Bronchial epithelial cell (primary cell): Measurements from ENCODE around the gene NYNRIN. TPM values are rescaled to one million over a fixed set of nuclear protein-coding genes. Genes with fewer than 3 reads are reported as not detected.

Experiments
- DNase-seq: peaks from one replicate; pipeline ENCODE4 v3.0.0-alpha.2; 2010; ENCODE audit warnings: low read depth
- FAIRE-seq: peaks from 2 replicates; lab custom pipeline; 2011; peaks lifted over from hg19 to GRCh38; lab: Jason Lieb, UNC
- H3K27me3 ChIP-seq: 2 replicates; pipeline ENCODE4 v1.5.1; 2011; ENCODE audit warnings: low read length; ENCODE audit not compliant: control insufficient read depth, insufficient read depth
- H3K36me3 ChIP-seq: 2 replicates; pipeline ENCODE4 v1.5.1; 2011; ENCODE audit warnings: low read length; ENCODE audit not compliant: control insufficient read depth, insufficient read depth
- H3K4me3 ChIP-seq: 2 replicates; pipeline ENCODE4 v1.5.1; 2011; ENCODE audit warnings: mild to moderate bottlenecking, low read depth, low read length, control low read depth
- CTCF ChIP-seq: IDR thresholded peaks from 2 replicates; pipeline ENCODE4 v1.5.1; 2011; ENCODE audit warnings: mild to moderate bottlenecking, moderate library complexity, low read length, control low read depth, inconsistent platforms; ENCODE audit not compliant: insufficient read depth, severe bottlenecking
- total RNA-seq: library from RNA; depleted of rRNA; stranded (reverse); fragments of >200 nt; gene quantifications from 2 replicates; pipeline ENCODE4 v1.2.1, GENCODE V29; 2014

Gene NYNRIN
- total RNA-seq, 1 donor from 2014 or later: 2.6 TPM

GRCh38 chr14:24463017-24463883 lies 64.4 kb downstream of the NYNRIN start:
- H3K36me3 ChIP-seq: no peaks in the 10 kb centered on the region
- DNase-seq: no peak
- no peak for TF ChIP-seq CTCF
- H3K4me3 ChIP-seq: no peak overlapping the region
- H3K27me3 ChIP-seq: no peaks in the 10 kb centered on the region
- FAIRE-seq: no peak

GRCh38 chr14:24463884-24464785 lies 65.3 kb downstream of the NYNRIN start:
- TF ChIP-seq CTCF: no peak
- DNase-seq (no peak), FAIRE-seq (no peak)
- H3K36me3 ChIP-seq: no peaks in the 10 kb centered on the region
- H3K4me3 ChIP-seq: no peak overlapping the region
- H3K27me3 ChIP-seq: no peaks in the 10 kb centered on the region

GRCh38 chr14:24465368-24465767 lies 66.6 kb downstream of the NYNRIN start:
- DNase-seq: no peak
- no peak for TF ChIP-seq CTCF
- Histone ChIP-seq H3K36me3 (no peaks in the 10 kb centered on the region), H3K27me3 (no peaks in the 10 kb centered on the region), H3K4me3 (no peak overlapping the region)
- no peak for FAIRE-seq

- H3K36me3 ChIP-seq: no peaks in the 10 kb centered on the region
- no peak for TF ChIP-seq CTCF
- H3K27me3 ChIP-seq: no peaks in the 10 kb centered on the region
- no peak overlapping the region for H3K4me3 ChIP-seq
- no peak for FAIRE-seq
- no peak for DNase-seq
Measured at GRCh38 chr14:24465805-24466204, 67.0 kb downstream of the NYNRIN start.

Other genes with a start within 250 kb of the NYNRIN start
- 19.2 and 28.7 TPM in 2 replicates for gene IRF9, start 237.7 kb upstream of the NYNRIN start, total RNA-seq
- 0.26 and 1.1 TPM in 2 replicates for gene REC8, start 226.9 kb upstream of the NYNRIN start, total RNA-seq
- gene IPO4, start 210.2 kb upstream of the NYNRIN start, total RNA-seq: 27.0 and 41.9 TPM in 2 replicates
- 42.8 and 67.9 TPM in 2 replicates for gene TM9SF1, start 203.6 kb upstream of the NYNRIN start, total RNA-seq
- gene TSSK4, start 193.3 kb upstream of the NYNRIN start, total RNA-seq: 0.26 TPM in 1 of 2 replicates, not detected in the other
- gene CHMP4A, start 185.5 kb upstream of the NYNRIN start, total RNA-seq: 48.8 and 69.8 TPM in 2 replicates
- 13.4 and 21.1 TPM in 2 replicates for gene MDP1, start 182.9 kb upstream of the NYNRIN start, total RNA-seq
- gene NEDD8, start 166.6 kb upstream of the NYNRIN start, total RNA-seq: 131 and 330 TPM in 2 replicates
- 80.6 and 98.7 TPM in 2 replicates for gene GMPR2, start 166.1 kb upstream of the NYNRIN start, total RNA-seq
- 48.7 and 91.9 TPM in 2 replicates for gene TINF2, start 156.4 kb upstream of the NYNRIN start, total RNA-seq
- gene TGM1, start 135.8 kb upstream of the NYNRIN start, total RNA-seq: 88.7 and 382 TPM in 2 replicates
- gene RABGGTA, start 127.4 kb upstream of the NYNRIN start, total RNA-seq: 32.6 and 58.9 TPM in 2 replicates
- gene DHRS1, start 99.2 kb upstream of the NYNRIN start, total RNA-seq: 16.6 and 39.6 TPM in 2 replicates
- gene NOP9, start 99.2 kb upstream of the NYNRIN start, total RNA-seq: 23.2 and 26.1 TPM in 2 replicates
- gene CIDEB, start 91.0 kb upstream of the NYNRIN start, total RNA-seq: 1.2 and 3.9 TPM in 2 replicates
- 10.5 and 17.4 TPM in 2 replicates for gene LTB4R2, start 88.9 kb upstream of the NYNRIN start, total RNA-seq
- gene LTB4R, start 87.5 kb upstream of the NYNRIN start, total RNA-seq: 3.7 and 9.6 TPM in 2 replicates
- gene ADCY4, start 63.9 kb upstream of the NYNRIN start, total RNA-seq: 0.53 and 0.77 TPM in 2 replicates
- gene RIPK3, start 59.0 kb upstream of the NYNRIN start, total RNA-seq: 2.4 and 4.7 TPM in 2 replicates
- gene NFATC4, start 30.8 kb upstream of the NYNRIN start, total RNA-seq: 4.7 and 7.3 TPM in 2 replicates
- 0.38 and 0.53 TPM in 2 replicates for gene CBLN3, start 30.7 kb downstream of the NYNRIN start, total RNA-seq
- gene KHNYN, start 31.0 kb downstream of the NYNRIN start, total RNA-seq: 128 and 167 TPM in 2 replicates
- gene SDR39U1, start 43.8 kb downstream of the NYNRIN start, total RNA-seq: 6.5 and 8.2 TPM in 2 replicates
- gene CMA1, start 109.3 kb downstream of the NYNRIN start, total RNA-seq: not detected in 2 replicates
- gene CTSG, start 177.2 kb downstream of the NYNRIN start, total RNA-seq: not detected in 2 replicates
- not detected in 2 replicates for gene GZMH, start 210.7 kb downstream of the NYNRIN start, total RNA-seq
- not detected in 2 replicates for gene GZMB, start 235.2 kb downstream of the NYNRIN start, total RNA-seq